GM20000 (cell line): ENCODE measurements around the gene UMPS.

Experiments
- DNase-seq: peaks from one replicate; pipeline ENCODE4 v3.0.0; 2012; ENCODE audit warnings: low spot score
- TF ChIP-seq, protein P1 (sequence below): IDR thresholded peaks from 2 replicates; pipeline ENCODE4 v1.5.1; 2012; ENCODE audit warnings: mild to moderate bottlenecking, control low read depth; ENCODE audit errors: extremely low read depth, missing control alignments

Gene UMPS

DNA sequence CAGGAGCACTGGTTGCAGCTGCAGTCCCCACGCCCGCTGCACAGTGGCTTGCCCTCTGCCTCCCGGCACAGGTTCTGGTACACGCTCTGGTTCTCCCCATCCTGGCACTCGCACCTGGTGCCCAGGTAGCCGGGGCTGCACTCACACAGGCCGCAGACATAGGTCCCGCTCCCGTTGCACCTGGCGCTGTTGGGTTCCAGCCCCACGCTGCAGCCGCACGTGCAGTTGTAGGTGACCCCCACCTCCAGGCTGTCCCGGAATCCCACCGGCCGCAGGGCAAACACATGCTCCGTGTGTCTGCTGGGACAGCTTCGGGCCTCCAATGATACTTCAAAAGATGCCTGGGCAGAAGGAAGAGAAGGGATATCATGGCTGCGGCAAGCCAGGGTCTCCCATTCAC lies 66.2 kb downstream of the UMPS start:
- no peak for DNase-seq
- TF ChIP-seq, protein P1, sequence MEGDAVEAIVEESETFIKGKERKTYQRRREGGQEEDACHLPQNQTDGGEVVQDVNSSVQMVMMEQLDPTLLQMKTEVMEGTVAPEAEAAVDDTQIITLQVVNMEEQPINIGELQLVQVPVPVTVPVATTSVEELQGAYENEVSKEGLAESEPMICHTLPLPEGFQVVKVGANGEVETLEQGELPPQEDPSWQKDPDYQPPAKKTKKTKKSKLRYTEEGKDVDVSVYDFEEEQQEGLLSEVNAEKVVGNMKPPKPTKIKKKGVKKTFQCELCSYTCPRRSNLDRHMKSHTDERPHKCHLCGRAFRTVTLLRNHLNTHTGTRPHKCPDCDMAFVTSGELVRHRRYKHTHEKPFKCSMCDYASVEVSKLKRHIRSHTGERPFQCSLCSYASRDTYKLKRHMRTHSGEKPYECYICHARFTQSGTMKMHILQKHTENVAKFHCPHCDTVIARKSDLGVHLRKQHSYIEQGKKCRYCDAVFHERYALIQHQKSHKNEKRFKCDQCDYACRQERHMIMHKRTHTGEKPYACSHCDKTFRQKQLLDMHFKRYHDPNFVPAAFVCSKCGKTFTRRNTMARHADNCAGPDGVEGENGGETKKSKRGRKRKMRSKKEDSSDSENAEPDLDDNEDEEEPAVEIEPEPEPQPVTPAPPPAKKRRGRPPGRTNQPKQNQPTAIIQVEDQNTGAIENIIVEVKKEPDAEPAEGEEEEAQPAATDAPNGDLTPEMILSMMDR, result no peak

DNA sequence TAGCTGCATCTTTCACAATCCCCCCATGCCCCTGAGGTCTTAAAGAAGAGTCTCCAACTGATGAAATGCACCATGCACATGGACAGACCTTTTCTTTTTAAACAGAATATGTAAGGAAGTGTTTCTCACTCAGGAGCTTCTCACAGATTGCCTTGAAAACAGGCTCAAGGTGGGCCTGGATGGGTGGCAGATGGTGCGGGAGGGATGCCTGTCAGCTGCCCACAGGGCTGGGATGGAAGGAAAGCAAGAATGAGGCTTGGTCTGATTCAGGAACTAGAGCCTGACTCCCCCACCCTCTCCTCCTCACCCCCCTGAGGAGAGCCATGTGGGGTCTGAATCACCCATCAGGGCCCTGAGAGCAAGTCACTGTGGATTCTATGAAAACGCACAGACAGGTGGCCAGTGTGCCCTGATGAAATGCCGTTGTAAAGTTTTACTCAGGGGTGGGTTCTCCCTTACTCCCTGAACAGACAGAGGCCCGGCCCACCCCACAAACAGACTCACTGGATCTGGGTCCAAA lies 67.2 kb downstream of the UMPS start:
- TF ChIP-seq, protein P1, result no peak
- DNase-seq, result no peak
